Measurements from ENCODE around the gene OAS2.

The OAS2 gene

DNA sequence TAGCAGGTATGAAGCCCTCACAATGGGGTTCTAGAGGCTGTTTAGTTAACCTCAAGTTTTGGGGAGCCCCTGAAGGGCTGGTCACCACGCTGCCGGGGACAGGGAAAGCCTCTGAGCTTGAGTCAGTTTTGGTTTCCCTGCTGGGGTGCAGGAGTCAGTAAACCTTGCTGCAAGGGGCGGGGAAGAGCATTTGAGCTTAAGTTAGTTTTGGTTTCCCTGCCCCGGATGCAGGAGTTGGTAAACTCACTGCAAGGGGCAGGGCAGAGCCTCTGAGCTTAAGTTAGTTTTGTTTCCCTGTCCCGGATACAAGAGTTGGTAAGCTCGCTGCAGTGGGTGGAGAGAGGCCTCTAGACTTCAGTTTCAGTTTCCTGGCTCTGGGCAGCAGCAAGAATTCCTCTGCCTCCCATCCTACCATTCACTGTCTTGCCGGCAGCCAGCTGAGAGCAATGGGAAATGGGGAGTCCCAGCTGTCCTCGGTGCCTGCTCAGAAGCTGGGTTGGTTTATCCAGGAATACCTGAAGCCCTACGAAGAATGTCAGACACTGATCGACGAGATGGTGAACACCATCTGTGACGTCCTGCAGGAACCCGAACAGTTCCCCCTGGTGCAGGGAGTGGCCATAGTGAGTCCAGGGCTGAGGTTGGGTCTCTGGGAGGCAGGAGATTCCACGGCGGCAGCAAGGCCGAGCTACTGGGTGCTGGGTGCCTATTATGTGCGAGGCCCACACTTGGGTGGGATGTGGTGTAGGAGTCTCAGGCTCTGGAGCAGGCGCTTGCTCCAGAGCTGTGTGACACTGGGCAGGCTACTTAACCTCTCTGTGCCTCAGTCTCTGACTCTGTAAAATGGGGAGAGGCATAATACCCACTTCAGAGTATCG is at the start of gene OAS2:
TSS of gene OAS2 (plus strand) at position 357 of the 878 bp plus-strand sequence. CDS start at position 447, 90 bp downstream.
- peak within 1 kb of the TSS; percentile 98 for H3K27ac Mint-ChIP-seq
- peaks cover 4% of the 10 kb centered on the region for H3K9me3 Mint-ChIP-seq
- peaks cover 10% of the 10 kb centered on the region for H3K36me3 Mint-ChIP-seq
- no peaks in the 10 kb centered on the region for H3K27me3 Mint-ChIP-seq
- peaks cover 52% of the 10 kb centered on the region for H3K4me1 Mint-ChIP-seq
- peak within 1 kb of the TSS; percentile 88 for H3K4me3 Mint-ChIP-seq

- Mint-ChIP-seq H3K27me3 (no peaks in the 10 kb centered on the region), H3K36me3 (peaks cover 7% of the 10 kb centered on the region), H3K4me3 (no peak overlapping the region), H3K27ac (no peak overlapping the region), H3K4me1 (no peaks in the 10 kb centered on the region), H3K9me3 (no peaks in the 10 kb centered on the region)
Observed at GRCh38 chr12:112928978-112929377, 49.3 kb upstream of the OAS2 start.

DNA sequence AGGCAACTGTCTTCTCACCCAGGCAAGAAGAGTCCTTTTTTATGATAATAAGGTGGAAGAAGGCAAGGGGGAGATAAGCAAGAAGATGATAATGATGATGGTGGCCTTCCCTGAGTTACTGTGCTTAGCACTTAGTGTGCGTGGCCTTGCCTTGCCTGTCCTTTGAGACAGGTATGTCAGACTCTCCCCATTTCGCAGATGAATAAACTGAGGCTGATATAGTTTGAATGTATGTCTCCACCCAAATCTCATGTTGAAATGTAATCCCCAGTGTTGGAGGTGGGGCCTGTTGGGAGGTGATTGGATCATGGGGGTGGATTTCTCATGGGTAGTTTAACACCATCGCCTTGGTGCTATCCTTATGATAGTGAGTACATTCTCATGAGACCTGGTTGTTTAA is 48.6 kb upstream of the OAS2 start:
- no peaks in the 10 kb centered on the region for H3K27me3 Mint-ChIP-seq
- H3K36me3 Mint-ChIP-seq = peaks cover 4% of the 10 kb centered on the region
- peaks cover 3% of the 10 kb centered on the region for H3K4me1 Mint-ChIP-seq
- no peaks in the 10 kb centered on the region for H3K9me3 Mint-ChIP-seq
- no peak overlapping the region for H3K27ac Mint-ChIP-seq
- H3K4me3 Mint-ChIP-seq = no peak overlapping the region

GRCh38 chr12:112930350-112930749 is 48.0 kb upstream of the OAS2 start:
- peaks cover 4% of the 10 kb centered on the region for H3K36me3 Mint-ChIP-seq
- H3K27ac Mint-ChIP-seq = no peak overlapping the region

GRCh38 chr12:112932485-112933128 is 45.7 kb upstream of the OAS2 start:
- H3K27me3 Mint-ChIP-seq = no peaks in the 10 kb centered on the region
- H3K9me3 Mint-ChIP-seq = peaks cover 6% of the 10 kb centered on the region
- peaks cover 14% of the 10 kb centered on the region for H3K4me1 Mint-ChIP-seq
- H3K4me3 Mint-ChIP-seq = no peak overlapping the region
- no peak overlapping the region for H3K27ac Mint-ChIP-seq
- H3K36me3 Mint-ChIP-seq = peaks cover 2% of the 10 kb centered on the region

More at GRCh38 chr12:112930350-112930749, 48.0 kb upstream of the OAS2 start:
- peaks cover 3% of the 10 kb centered on the region for H3K4me1 Mint-ChIP-seq
- no peaks in the 10 kb centered on the region for H3K9me3 Mint-ChIP-seq
- no peak overlapping the region for H3K4me3 Mint-ChIP-seq
- no peaks in the 10 kb centered on the region for H3K27me3 Mint-ChIP-seq

DNA sequence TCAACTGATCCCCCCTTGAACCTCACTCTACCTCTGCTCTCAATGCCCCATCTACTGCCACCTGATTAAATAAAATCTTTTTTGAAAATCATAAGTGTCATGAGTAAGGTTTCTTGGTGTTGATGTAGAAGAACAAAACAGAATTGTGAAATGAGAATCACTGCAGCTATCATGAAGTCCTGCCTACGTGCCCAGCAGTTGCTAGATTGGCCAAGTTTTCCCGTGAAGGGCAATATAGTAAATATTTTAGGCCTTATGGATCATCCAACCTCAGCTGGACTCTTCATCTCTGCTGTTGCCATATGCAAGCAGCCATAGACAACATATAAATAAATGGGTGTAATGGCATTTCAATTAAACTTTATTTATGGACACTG is 45.2 kb upstream of the OAS2 start:
- Mint-ChIP-seq H3K27ac (no peak overlapping the region), H3K27me3 (no peaks in the 10 kb centered on the region), H3K9me3 (peaks cover 6% of the 10 kb centered on the region), H3K4me1 (peaks cover 19% of the 10 kb centered on the region), H3K36me3 (peaks cover 2% of the 10 kb centered on the region), H3K4me3 (no peak overlapping the region)

DNA sequence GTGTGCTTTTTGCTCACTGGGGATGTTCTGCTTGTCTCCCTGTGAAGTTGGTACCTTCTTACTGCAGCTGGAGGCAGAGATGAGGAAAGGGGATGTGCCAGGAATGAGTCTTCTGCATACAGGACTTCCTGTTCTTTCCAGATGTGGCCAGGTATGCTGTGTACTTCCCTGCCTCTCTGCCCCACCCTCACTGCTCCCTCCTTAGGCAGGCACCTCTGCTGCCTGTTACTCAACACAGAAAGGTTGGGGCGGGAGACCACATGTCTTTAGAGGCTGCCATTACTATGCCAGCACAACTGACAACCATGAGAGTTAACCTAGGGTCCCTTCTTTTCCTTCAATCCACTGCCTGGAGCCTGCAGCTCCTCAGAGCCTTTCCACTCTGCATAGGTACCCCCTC is 42.1 kb upstream of the OAS2 start:
- Mint-ChIP-seq H3K27ac (peak overlapping the region; percentile 43), H3K27me3 (no peaks in the 10 kb centered on the region), H3K36me3 (no peaks in the 10 kb centered on the region), H3K4me3 (no peak overlapping the region), H3K9me3 (peaks cover 6% of the 10 kb centered on the region), H3K4me1 (peaks cover 39% of the 10 kb centered on the region)

GRCh38 chr12:112936927-112937326 is 41.4 kb upstream of the OAS2 start:
- peaks cover 6% of the 10 kb centered on the region for H3K9me3 Mint-ChIP-seq
- peaks cover 39% of the 10 kb centered on the region for H3K4me1 Mint-ChIP-seq
- H3K27me3 Mint-ChIP-seq = no peaks in the 10 kb centered on the region
- peak overlapping the region; percentile 56 for H3K27ac Mint-ChIP-seq
- no peaks in the 10 kb centered on the region for H3K36me3 Mint-ChIP-seq
- H3K4me3 Mint-ChIP-seq = peak overlapping the region; percentile 34

DNA sequence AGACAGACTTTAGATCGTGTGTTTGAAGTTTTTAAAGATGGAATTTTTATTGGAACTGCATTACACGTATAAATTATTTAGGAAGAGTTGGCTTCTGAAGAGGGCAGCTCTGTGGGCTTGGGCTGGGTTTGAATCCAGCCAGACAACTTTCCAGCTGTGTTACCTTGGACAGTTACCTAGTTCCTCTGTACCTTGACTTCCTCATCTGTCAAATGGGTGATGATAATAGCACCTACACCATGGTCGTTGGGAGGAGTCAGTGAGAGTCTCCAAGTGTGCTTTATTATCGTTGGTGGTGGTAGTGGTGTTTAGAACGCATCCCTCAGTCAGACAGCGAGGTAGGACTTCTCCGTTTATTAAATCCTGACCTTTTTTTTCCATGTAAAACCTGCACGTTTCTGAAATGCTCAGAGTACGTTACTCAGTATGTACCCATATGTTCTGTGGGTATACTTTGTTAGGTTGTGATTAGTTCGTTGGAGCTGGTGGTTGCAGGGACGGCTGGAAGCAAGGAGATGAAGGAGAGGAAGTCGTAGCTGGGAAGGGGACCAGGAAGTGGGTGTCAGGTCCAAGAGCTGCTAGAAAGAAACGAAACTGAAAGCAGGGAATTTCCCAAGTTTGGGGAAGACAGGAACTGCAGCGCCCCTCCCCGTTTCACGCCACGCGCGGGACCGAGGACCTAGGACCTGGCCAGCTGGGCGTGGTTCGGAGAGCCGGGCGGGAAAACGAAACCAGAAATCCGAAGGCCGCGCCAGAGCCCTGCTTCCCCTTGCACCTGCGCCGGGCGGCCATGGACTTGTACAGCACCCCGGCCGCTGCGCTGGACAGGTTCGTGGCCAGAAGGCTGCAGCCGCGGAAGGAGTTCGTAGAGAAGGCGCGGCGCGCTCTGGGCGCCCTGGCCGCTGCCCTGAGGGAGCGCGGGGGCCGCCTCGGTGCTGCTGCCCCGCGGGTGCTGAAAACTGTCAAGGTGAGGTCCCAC is 40.3 kb upstream of the OAS2 start, which contains the start of gene OAS3:
TSS of gene OAS3 (plus strand) at position 734 of the 979 bp plus-strand sequence. CDS start at position 791, 57 bp downstream.
- H3K4me3 Mint-ChIP-seq = peak within 1 kb of the TSS; percentile 91
- H3K9me3 Mint-ChIP-seq = peaks cover 6% of the 10 kb centered on the region
- no peaks in the 10 kb centered on the region for H3K36me3 Mint-ChIP-seq
- H3K4me1 Mint-ChIP-seq = peaks cover 39% of the 10 kb centered on the region
- no peaks in the 10 kb centered on the region for H3K27me3 Mint-ChIP-seq
- peak within 1 kb of the TSS; percentile 95 for H3K27ac Mint-ChIP-seq

DNA sequence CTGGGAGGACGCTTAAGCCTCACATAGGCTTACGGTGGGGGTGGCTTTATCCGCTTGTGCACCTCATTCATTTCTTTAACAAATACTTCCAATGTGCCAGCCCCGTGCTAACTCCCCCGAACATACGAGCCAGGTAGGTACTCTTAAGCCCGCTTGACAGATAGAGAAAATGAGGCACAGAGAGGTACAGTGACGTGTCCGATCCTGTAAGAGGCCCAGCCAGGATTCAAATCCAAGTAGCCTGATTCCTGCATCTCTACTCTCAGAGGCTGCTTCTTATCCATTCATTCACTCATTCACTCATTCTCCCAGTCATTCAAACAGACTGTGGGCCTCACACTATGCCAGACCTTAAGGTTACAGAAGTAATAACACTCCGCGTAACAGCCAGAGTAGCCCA is 39.6 kb upstream of the OAS2 start:
- H3K27ac Mint-ChIP-seq = peak overlapping the region; percentile 93
- peak overlapping the region; percentile 91 for H3K4me3 Mint-ChIP-seq
- no peaks in the 10 kb centered on the region for H3K36me3 Mint-ChIP-seq
- no peaks in the 10 kb centered on the region for H3K27me3 Mint-ChIP-seq
- peaks cover 6% of the 10 kb centered on the region for H3K9me3 Mint-ChIP-seq
- H3K4me1 Mint-ChIP-seq = peaks cover 39% of the 10 kb centered on the region

- peaks cover 40% of the 10 kb centered on the region for H3K4me1 Mint-ChIP-seq
- H3K27me3 Mint-ChIP-seq = no peaks in the 10 kb centered on the region
- H3K36me3 Mint-ChIP-seq = peaks cover 6% of the 10 kb centered on the region
- H3K27ac Mint-ChIP-seq = peak overlapping the region; percentile 89
- peaks cover 6% of the 10 kb centered on the region for H3K9me3 Mint-ChIP-seq
- H3K4me3 Mint-ChIP-seq = peak overlapping the region; percentile 91
Observed at GRCh38 chr12:112939761-112940381, 38.4 kb upstream of the OAS2 start.

- Mint-ChIP-seq H3K9me3 (peaks cover 3% of the 10 kb centered on the region), H3K27ac (no peak overlapping the region), H3K27me3 (no peaks in the 10 kb centered on the region), H3K4me1 (peaks cover 37% of the 10 kb centered on the region), H3K36me3 (peaks cover 12% of the 10 kb centered on the region), H3K4me3 (no peak overlapping the region)
Observed at GRCh38 chr12:112941528-112942335, 36.6 kb upstream of the OAS2 start.

DNA sequence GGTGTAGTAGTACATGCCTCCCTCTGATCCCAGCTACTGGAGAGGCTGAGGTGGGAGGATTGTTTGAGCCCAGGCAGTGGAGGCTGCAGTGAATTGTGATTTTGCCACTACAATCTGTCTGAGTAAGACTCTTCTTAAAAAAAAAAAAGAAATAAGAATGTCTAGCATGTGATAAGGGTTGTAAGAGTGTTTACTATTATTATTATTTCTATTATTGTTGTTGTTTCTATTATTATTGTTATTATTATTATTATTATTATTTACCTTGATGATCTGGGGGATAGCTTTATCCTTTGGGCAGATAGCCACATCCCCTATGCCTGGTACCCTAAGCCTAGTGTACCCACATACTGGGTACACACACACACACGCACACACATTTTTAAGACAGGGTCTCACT is 35.7 kb upstream of the OAS2 start:
- Mint-ChIP-seq H3K4me1 (peaks cover 30% of the 10 kb centered on the region), H3K27ac (no peak overlapping the region), H3K4me3 (no peak overlapping the region), H3K9me3 (no peaks in the 10 kb centered on the region), H3K36me3 (peaks cover 19% of the 10 kb centered on the region), H3K27me3 (no peaks in the 10 kb centered on the region)

DNA sequence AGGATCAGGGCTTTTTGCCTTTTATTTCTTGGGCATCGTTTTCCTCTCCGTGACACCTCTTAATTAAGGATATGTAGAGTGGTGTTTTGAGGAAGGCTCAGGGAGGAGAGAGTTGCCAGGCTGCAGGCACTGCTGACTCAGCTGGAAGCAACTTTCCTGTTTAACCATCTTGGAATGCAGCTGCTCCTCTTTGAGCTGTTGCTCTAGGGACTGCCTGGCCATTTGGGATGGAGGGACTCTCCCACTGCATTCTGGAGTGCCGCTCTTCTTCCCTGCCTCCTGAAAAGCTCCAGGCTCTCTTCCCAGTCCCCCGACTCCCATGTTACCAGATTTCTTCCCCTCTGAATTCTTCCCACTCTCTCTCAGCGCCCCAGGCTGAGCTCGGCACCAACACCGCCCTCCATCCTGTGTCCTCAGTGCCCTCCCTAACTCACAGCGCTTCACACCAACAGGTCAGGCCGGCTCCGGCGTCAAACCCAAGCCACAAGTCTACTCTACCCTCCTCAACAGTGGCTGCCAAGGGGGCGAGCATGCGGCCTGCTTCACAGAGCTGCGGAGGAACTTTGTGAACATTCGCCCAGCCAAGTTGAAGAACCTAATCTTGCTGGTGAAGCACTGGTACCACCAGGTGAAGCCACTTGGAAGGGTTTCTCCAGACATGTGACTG is 34.2 kb upstream of the OAS2 start:
- Mint-ChIP-seq H3K4me1 (peaks cover 17% of the 10 kb centered on the region), H3K4me3 (no peak overlapping the region), H3K36me3 (peaks cover 19% of the 10 kb centered on the region), H3K27ac (no peak overlapping the region), H3K9me3 (no peaks in the 10 kb centered on the region), H3K27me3 (no peaks in the 10 kb centered on the region)
